Measurements from ENCODE around the gene GCC2.
A peak's percentile ranks its signal among the peaks of the same experiment; 100 is the strongest.
"Not testable (repeated sequence)": the region's sequence is repeated elsewhere in the genome, so short reads cannot be mapped to it uniquely, and the experiment has no call there.

GCC2 gene

DNA sequence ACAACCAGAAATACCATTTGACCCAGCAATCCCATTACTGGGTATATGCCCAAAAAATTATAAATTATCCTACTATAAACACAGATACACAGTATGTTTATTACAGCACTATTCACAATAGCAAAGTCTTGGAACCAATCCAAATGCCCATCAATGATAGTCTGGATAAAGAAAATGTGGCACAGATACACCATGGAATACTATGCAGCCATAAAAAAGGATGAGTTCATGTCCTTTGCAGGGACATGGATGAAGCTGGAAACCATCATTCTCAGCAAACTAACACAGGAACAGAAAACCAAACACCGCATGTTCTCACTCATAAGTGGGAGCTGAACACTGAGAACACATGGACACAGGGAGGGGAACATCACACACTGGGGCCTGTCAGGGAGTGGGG is 13.4 kb upstream of the GCC2 start:
- not testable (repeated sequence) for H4K91ac ChIP-seq (ENCODE audit: low read depth, low read length); H4K12ac ChIP-seq (ENCODE audit: low read depth, low read length); DNase-seq; H3K4me3 ChIP-seq (ENCODE audit: low read depth, low read length); H3K27me3 ChIP-seq (ENCODE audit: insufficient read depth, low read length); H3K14ac ChIP-seq (ENCODE audit: low read length); H3K9me3 ChIP-seq (ENCODE audit: insufficient read depth, low read depth, low read length); H3K4ac ChIP-seq (ENCODE audit: low read depth, low read length); H3K36me3 ChIP-seq (ENCODE audit: control insufficient read depth in 1 of 2, insufficient read depth in 2 of 2, low read length in 2 of 2); H2AFZ ChIP-seq (ENCODE audit: insufficient read depth, low read length, poor library complexity); H3K79me2 ChIP-seq (ENCODE audit: control insufficient read depth, insufficient read depth, low read length, poor library complexity); H3K79me1 ChIP-seq (ENCODE audit: low read length); H2BK5ac ChIP-seq (ENCODE audit: low read depth, low read length, poor library complexity); H3K4me2 ChIP-seq (ENCODE audit: low read length); H2AK5ac ChIP-seq (ENCODE audit: low read length); H3K4me1 ChIP-seq (ENCODE audit: control insufficient read depth in 1 of 2, insufficient read depth in 2 of 2, low read length in 2 of 2); H3K23ac ChIP-seq (ENCODE audit: low read length); H3K9ac ChIP-seq (ENCODE audit: low read length); H3K27ac ChIP-seq (ENCODE audit: low read depth, low read length); H3K18ac ChIP-seq (ENCODE audit: low read length); H4K8ac ChIP-seq (ENCODE audit: low read depth, low read length); H2BK12ac ChIP-seq (ENCODE audit: low read length); H2BK120ac ChIP-seq (ENCODE audit: insufficient read depth, low read length, poor library complexity)
- no CpG with 5 or more reads among the region's 1 CpG for WGBS (ENCODE audit: extremely low coverage, insufficient coverage, insufficient read length)

DNA sequence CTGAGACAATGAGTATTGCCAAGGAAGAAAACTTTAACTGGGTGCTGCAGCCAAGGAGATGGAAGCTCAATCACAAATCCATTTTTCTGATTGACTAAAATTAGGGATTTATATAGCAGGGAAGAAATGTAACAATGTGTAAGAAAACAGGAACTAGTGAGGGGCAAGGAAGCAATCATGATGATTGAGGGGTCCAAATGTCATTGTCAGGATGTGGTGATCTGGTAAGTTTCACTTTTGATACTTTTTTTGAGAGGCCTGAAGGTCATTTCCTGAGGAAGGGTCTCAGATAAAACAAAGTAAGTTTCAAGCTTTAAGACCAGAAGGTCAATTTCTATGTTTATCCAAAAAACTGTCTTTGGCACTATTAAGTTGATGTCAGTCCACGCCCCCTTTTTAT is 12.0 kb upstream of the GCC2 start:
- no peaks in the 10 kb centered on the region for H3K79me2 ChIP-seq (ENCODE audit: control insufficient read depth, insufficient read depth, low read length, poor library complexity)
- no peak overlapping the region for H3K23ac ChIP-seq (ENCODE audit: low read length)
- H3K4ac ChIP-seq (ENCODE audit: low read depth, low read length) = no peak overlapping the region
- no CpG with 5 or more reads among the region's 1 CpG for WGBS (ENCODE audit: extremely low coverage, insufficient coverage, insufficient read length)
- H3K14ac ChIP-seq (ENCODE audit: low read length) = no peak overlapping the region
- H3K27ac ChIP-seq (ENCODE audit: low read depth, low read length) = no peak overlapping the region
- H2BK120ac ChIP-seq (ENCODE audit: insufficient read depth, low read length, poor library complexity) = no peak overlapping the region
- H3K4me3 ChIP-seq (ENCODE audit: low read depth, low read length) = no peak overlapping the region
- no peak overlapping the region for H3K4me2 ChIP-seq (ENCODE audit: low read length)
- no peak overlapping the region for H4K91ac ChIP-seq (ENCODE audit: low read depth, low read length)
- H2AK5ac ChIP-seq (ENCODE audit: low read length) = no peak overlapping the region
- no peaks in the 10 kb centered on the region for H3K9me3 ChIP-seq (ENCODE audit: insufficient read depth, low read depth, low read length)
- H3K18ac ChIP-seq (ENCODE audit: low read length) = no peak overlapping the region
- H3K27me3 ChIP-seq (ENCODE audit: insufficient read depth, low read length) = no peaks in the 10 kb centered on the region
- DNase-seq = no peak
- H4K8ac ChIP-seq (ENCODE audit: low read depth, low read length) = no peak overlapping the region
- H2BK5ac ChIP-seq (ENCODE audit: low read depth, low read length, poor library complexity) = no peak overlapping the region
- no peaks in the 10 kb centered on the region for H3K36me3 ChIP-seq (ENCODE audit: control insufficient read depth in 1 of 2, insufficient read depth in 2 of 2, low read length in 2 of 2)
- H2AFZ ChIP-seq (ENCODE audit: insufficient read depth, low read length, poor library complexity) = no peak overlapping the region
- no peak overlapping the region for H3K9ac ChIP-seq (ENCODE audit: low read length)
- no peak overlapping the region for H2BK12ac ChIP-seq (ENCODE audit: low read length)
- H4K12ac ChIP-seq (ENCODE audit: low read depth, low read length) = no peak overlapping the region
- no peaks in the 10 kb centered on the region for H3K79me1 ChIP-seq (ENCODE audit: low read length)
- no peaks in the 10 kb centered on the region for H3K4me1 ChIP-seq (ENCODE audit: control insufficient read depth in 1 of 2, insufficient read depth in 2 of 2, low read length in 2 of 2)

DNA sequence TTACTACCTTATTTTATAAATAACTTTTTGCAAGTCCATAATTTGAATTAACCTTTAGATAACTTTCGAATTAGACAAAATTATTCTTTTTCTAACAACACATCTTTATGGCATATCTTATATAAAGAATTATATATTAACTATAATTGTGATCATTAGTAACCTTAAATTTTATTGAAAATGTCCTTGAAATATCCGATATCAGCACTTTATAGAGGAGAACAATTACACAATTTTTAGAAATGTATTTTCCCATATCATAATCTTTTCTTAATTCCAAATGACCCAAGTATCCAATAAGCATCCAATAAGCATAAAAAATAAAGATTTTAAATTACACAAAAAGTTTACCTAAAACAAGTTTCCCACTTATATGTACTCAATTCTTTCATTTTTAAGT is 7.3 kb upstream of the GCC2 start:
- WGBS (ENCODE audit: extremely low coverage, insufficient coverage, insufficient read length) = no CpG with 5 or more reads among the region's 2 CpGs
- Histone ChIP-seq H3K27me3 (ENCODE audit: insufficient read depth, low read length) (no peaks in the 10 kb centered on the region), H2AK5ac (ENCODE audit: low read length) (no peak overlapping the region)

DNA sequence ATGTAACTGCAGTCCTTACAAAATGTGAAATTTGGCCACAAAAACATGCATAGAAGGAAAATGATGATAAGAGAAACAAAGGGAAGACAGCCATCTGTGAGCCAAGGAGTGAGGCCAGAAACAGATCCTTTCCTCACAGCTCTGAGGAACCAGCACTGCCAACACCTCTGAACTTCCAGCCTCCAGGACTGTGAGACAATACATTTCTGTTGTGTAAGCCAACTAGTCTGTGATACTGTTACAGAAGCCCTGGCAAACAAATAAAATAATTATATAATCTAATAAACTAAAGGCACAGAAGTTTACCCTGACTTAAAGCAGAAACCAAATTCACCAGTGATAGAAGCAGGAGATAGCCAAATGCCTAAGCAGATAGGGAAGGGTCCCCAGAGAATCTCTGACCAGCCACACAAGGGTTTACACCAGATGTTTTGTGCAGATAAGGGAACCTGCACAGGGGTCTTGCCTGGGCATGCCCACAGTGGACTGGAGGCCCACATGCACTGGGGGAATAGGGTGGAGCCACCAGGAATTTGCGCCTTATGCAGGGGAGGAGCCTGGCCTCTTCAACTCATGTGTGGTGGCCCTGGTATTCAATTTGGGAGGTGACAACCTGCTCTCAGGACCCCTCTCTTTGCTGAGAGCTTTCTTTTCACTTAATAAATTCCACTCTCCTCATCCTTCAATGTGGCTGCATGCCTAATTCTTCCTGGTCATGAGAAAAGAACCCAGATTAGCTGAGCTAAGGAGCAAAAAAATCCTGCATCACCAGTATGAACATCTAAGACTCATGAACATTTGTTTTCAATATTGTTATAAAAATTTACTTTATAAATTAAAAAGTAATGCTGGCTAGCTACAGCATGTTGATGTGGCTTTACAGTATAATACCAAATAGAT is 3.8 kb upstream of the GCC2 start:
- H2BK5ac ChIP-seq (ENCODE audit: low read depth, low read length, poor library complexity) = peak overlapping the region; percentile 81
- H2BK12ac ChIP-seq (ENCODE audit: low read length) = no peak overlapping the region
- no peak overlapping the region for H3K4ac ChIP-seq (ENCODE audit: low read depth, low read length)
- peaks cover 11% of the 10 kb centered on the region for H3K79me1 ChIP-seq (ENCODE audit: low read length)
- no peak overlapping the region for H2AFZ ChIP-seq (ENCODE audit: insufficient read depth, low read length, poor library complexity)
- no peak overlapping the region for H3K4me3 ChIP-seq (ENCODE audit: low read depth, low read length)
- H4K91ac ChIP-seq (ENCODE audit: low read depth, low read length) = peak overlapping the region; percentile 64
- peak overlapping the region; percentile 57 for H3K27ac ChIP-seq (ENCODE audit: low read depth, low read length)
- peaks cover 3 to 8% of the 10 kb centered on the region in 2 experiments for H3K4me1 ChIP-seq (ENCODE audit: control insufficient read depth in 1 of 2, insufficient read depth in 2 of 2, low read length in 2 of 2)
- peaks cover 4% of the 10 kb centered on the region for H3K9me3 ChIP-seq (ENCODE audit: insufficient read depth, low read depth, low read length)
- no peak overlapping the region for H4K12ac ChIP-seq (ENCODE audit: low read depth, low read length)
- H2BK120ac ChIP-seq (ENCODE audit: insufficient read depth, low read length, poor library complexity) = peak overlapping the region; percentile 63
- no peak overlapping the region for H3K14ac ChIP-seq (ENCODE audit: low read length)
- no peak overlapping the region for H3K9ac ChIP-seq (ENCODE audit: low read length)
- H3K36me3 ChIP-seq (ENCODE audit: control insufficient read depth in 1 of 2, insufficient read depth in 2 of 2, low read length in 2 of 2) = no peaks in the 10 kb centered on the region
- no CpG with 5 or more reads among the region's 1 CpG for WGBS (ENCODE audit: extremely low coverage, insufficient coverage, insufficient read length)
- no peak overlapping the region for H3K18ac ChIP-seq (ENCODE audit: low read length)
- no peak overlapping the region for H3K4me2 ChIP-seq (ENCODE audit: low read length)
- no peak for DNase-seq
- no peak overlapping the region for H3K23ac ChIP-seq (ENCODE audit: low read length)
- no peaks in the 10 kb centered on the region for H3K27me3 ChIP-seq (ENCODE audit: insufficient read depth, low read length)
- H2AK5ac ChIP-seq (ENCODE audit: low read length) = no peak overlapping the region
- H3K79me2 ChIP-seq (ENCODE audit: control insufficient read depth, insufficient read depth, low read length, poor library complexity) = peaks cover 8% of the 10 kb centered on the region
- peak overlapping the region; percentile 13 for H4K8ac ChIP-seq (ENCODE audit: low read depth, low read length)

More for the DNA sequence above, 7.3 kb upstream of the GCC2 start:
- Histone ChIP-seq H4K12ac (ENCODE audit: low read depth, low read length) (no peak overlapping the region), H3K4me1 (ENCODE audit: control insufficient read depth in 1 of 2, insufficient read depth in 2 of 2, low read length in 2 of 2) (peaks cover 3% of the 10 kb centered on the region in 2 experiments), H3K27ac (ENCODE audit: low read depth, low read length) (no peak overlapping the region), H3K36me3 (ENCODE audit: control insufficient read depth in 1 of 2, insufficient read depth in 2 of 2, low read length in 2 of 2) (no peaks in the 10 kb centered on the region), H3K4ac (ENCODE audit: low read depth, low read length) (no peak overlapping the region), H2AFZ (ENCODE audit: insufficient read depth, low read length, poor library complexity) (no peak overlapping the region), H3K79me2 (ENCODE audit: control insufficient read depth, insufficient read depth, low read length, poor library complexity) (no peaks in the 10 kb centered on the region), H4K8ac (ENCODE audit: low read depth, low read length) (no peak overlapping the region), H3K23ac (ENCODE audit: low read length) (no peak overlapping the region), H2BK5ac (ENCODE audit: low read depth, low read length, poor library complexity) (no peak overlapping the region), H2BK120ac (ENCODE audit: insufficient read depth, low read length, poor library complexity) (no peak overlapping the region), H3K14ac (ENCODE audit: low read length) (no peak overlapping the region), H2BK12ac (ENCODE audit: low read length) (no peak overlapping the region), H3K4me2 (ENCODE audit: low read length) (no peak overlapping the region), H3K9me3 (ENCODE audit: insufficient read depth, low read depth, low read length) (peaks cover 4% of the 10 kb centered on the region), H3K79me1 (ENCODE audit: low read length) (peaks cover 2% of the 10 kb centered on the region), H4K91ac (ENCODE audit: low read depth, low read length) (no peak overlapping the region), H3K9ac (ENCODE audit: low read length) (no peak overlapping the region), H3K18ac (ENCODE audit: low read length) (no peak overlapping the region), H3K4me3 (ENCODE audit: low read depth, low read length) (no peak overlapping the region)
- no peak for DNase-seq

All from trophoblast cell (in vitro differentiated cells and primary cell).